ENCODE data around the gene NFIA.

NFIA gene

GRCh38 chr1:61341426-61341825, 259.1 kb downstream of the NFIA start:
- Histone ChIP-seq H3K4me1 (ENCODE audit: low read depth, poor library complexity, severe bottlenecking) (peaks cover 12% of the 10 kb centered on the region), H3K4me2 (no peak overlapping the region), H3K27me3 (ENCODE audit: insufficient read depth, low read depth) (no peaks in the 10 kb centered on the region), H3K36me3 (ENCODE audit: insufficient read depth) (no peaks in the 10 kb centered on the region), H4K20me1 (ENCODE audit: insufficient read depth) (no peaks in the 10 kb centered on the region), H3K9ac (no peak overlapping the region), H2AFZ (ENCODE audit: low read depth) (no peak overlapping the region), H3K27ac (no peak overlapping the region), H3K79me2 (ENCODE audit: insufficient read depth, low read depth) (no peaks in the 10 kb centered on the region), H3K4me3 (IDR thresholded peaks at IDR 0.05; ENCODE audit: insufficient read depth, low read depth, low read length) (no peak overlapping the region)
- TF ChIP-seq, protein P1, sequence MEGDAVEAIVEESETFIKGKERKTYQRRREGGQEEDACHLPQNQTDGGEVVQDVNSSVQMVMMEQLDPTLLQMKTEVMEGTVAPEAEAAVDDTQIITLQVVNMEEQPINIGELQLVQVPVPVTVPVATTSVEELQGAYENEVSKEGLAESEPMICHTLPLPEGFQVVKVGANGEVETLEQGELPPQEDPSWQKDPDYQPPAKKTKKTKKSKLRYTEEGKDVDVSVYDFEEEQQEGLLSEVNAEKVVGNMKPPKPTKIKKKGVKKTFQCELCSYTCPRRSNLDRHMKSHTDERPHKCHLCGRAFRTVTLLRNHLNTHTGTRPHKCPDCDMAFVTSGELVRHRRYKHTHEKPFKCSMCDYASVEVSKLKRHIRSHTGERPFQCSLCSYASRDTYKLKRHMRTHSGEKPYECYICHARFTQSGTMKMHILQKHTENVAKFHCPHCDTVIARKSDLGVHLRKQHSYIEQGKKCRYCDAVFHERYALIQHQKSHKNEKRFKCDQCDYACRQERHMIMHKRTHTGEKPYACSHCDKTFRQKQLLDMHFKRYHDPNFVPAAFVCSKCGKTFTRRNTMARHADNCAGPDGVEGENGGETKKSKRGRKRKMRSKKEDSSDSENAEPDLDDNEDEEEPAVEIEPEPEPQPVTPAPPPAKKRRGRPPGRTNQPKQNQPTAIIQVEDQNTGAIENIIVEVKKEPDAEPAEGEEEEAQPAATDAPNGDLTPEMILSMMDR (conservative IDR thresholded peaks at IDR 0.05; ENCODE audit: low read depth, low read length): no peak

- TF ChIP-seq, protein P1 (conservative IDR thresholded peaks at IDR 0.05; ENCODE audit: low read depth, low read length): no peak
These were observed 261.5 kb downstream of the NFIA start for GRCh38 chr1:61343734-61344420.

GRCh38 chr1:61344696-61345095, 262.3 kb downstream of the NFIA start:
- Histone ChIP-seq H3K4me3 (IDR thresholded peaks at IDR 0.05; ENCODE audit: insufficient read depth, low read depth, low read length) (no peak overlapping the region), H3K36me3 (ENCODE audit: insufficient read depth) (no peaks in the 10 kb centered on the region), H3K79me2 (ENCODE audit: insufficient read depth, low read depth) (no peaks in the 10 kb centered on the region), H3K27me3 (ENCODE audit: insufficient read depth, low read depth) (no peaks in the 10 kb centered on the region), H3K27ac (no peak overlapping the region), H2AFZ (ENCODE audit: low read depth) (no peak overlapping the region), H4K20me1 (ENCODE audit: insufficient read depth) (no peaks in the 10 kb centered on the region), H3K9ac (no peak overlapping the region), H3K4me1 (ENCODE audit: low read depth, poor library complexity, severe bottlenecking) (no peaks in the 10 kb centered on the region), H3K4me2 (no peak overlapping the region)
- TF ChIP-seq, protein P1 (conservative IDR thresholded peaks at IDR 0.05; ENCODE audit: low read depth, low read length): no peak

More at GRCh38 chr1:61343734-61344420, 261.5 kb downstream of the NFIA start:
- no peaks in the 10 kb centered on the region for H3K4me1 ChIP-seq (ENCODE audit: low read depth, poor library complexity, severe bottlenecking)
- no peak overlapping the region for H3K4me2 ChIP-seq
- no peak overlapping the region for H3K4me3 ChIP-seq (IDR thresholded peaks at IDR 0.05; ENCODE audit: insufficient read depth, low read depth, low read length)
- H3K36me3 ChIP-seq (ENCODE audit: insufficient read depth): no peaks in the 10 kb centered on the region
- H4K20me1 ChIP-seq (ENCODE audit: insufficient read depth): no peaks in the 10 kb centered on the region
- no peaks in the 10 kb centered on the region for H3K79me2 ChIP-seq (ENCODE audit: insufficient read depth, low read depth)
- no peak overlapping the region for H3K27ac ChIP-seq
- H3K27me3 ChIP-seq (ENCODE audit: insufficient read depth, low read depth): no peaks in the 10 kb centered on the region
- H3K9ac ChIP-seq: no peak overlapping the region
- H2AFZ ChIP-seq (ENCODE audit: low read depth): no peak overlapping the region

DNA sequence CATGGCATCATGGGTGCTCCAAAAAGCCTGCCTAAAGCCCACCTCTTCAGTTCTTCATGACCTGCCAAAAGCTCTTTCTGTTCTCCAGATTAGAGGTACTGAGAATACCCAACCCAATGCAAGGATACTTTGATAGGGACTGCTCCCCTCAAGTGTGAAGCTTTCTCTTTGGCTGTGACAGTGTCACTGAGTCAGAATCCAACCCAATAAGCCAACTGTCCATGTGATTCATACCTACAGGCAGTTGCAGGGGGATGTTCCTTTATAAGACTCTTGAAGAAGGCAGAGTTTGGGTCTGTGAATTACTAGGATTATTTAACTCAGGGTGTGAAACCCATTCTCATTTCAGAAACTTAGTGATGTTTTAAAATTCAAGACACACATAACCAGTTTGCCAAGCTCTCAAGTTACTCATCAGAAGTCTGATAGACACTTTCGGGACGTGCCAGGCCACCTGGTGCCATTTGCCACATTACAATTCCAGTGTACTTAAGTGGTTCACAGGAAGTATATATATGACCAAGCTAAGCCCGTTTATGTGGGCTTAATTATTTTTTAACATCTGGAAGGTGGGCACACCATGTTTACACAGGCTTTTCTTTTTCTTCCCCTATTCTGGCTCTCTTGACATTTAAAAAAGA, 265.8 kb downstream of the NFIA start:
- Histone ChIP-seq H3K27me3 (ENCODE audit: insufficient read depth, low read depth) (no peaks in the 10 kb centered on the region), H3K36me3 (ENCODE audit: insufficient read depth) (no peaks in the 10 kb centered on the region), H3K9ac (no peak overlapping the region), H3K4me3 (IDR thresholded peaks at IDR 0.05; ENCODE audit: insufficient read depth, low read depth, low read length) (no peak overlapping the region), H3K4me1 (ENCODE audit: low read depth, poor library complexity, severe bottlenecking) (no peaks in the 10 kb centered on the region), H2AFZ (ENCODE audit: low read depth) (no peak overlapping the region), H3K79me2 (ENCODE audit: insufficient read depth, low read depth) (no peaks in the 10 kb centered on the region), H3K27ac (no peak overlapping the region), H4K20me1 (ENCODE audit: insufficient read depth) (no peaks in the 10 kb centered on the region), H3K4me2 (no peak overlapping the region)
- TF ChIP-seq, protein P1 (conservative IDR thresholded peaks at IDR 0.05; ENCODE audit: low read depth, low read length): no peak
